OCI-LY3 (cell line): ENCODE results near the gene KLF11.

Source experiments
- H2AFZ ChIP-seq: fragments of 200-600, 300-600 bp; shearing (Covaris generic); 2 replicates; pipeline ENCODE4 v1.6.0; 2014; ENCODE audit warnings: antibody characterized with exemption, low read depth, low read length
- H3K27ac ChIP-seq: fragments of 200-600, 300-600 bp; sonication (generic); 2 replicates; pipeline ENCODE4 v1.5.1; 2014; ENCODE audit warnings: mild to moderate bottlenecking, low read length, moderate library complexity, mixed read lengths
- H3K27me3 ChIP-seq: fragments of 200-600, 300-600 bp; sonication (generic); 2 replicates; pipeline ENCODE4 v1.6.1; 2014; ENCODE audit warnings: low read depth, low read length, mixed read lengths
- H3K36me3 ChIP-seq: fragments of 200-600, 300-600 bp; sonication (generic); replicated peaks from 2 replicates; pipeline ENCODE3; 2014; ENCODE audit warnings: low read depth, low read length, mixed read lengths
- H3K4me1 ChIP-seq: fragments of 300-600, 200-600 bp; sonication (generic); 2 replicates; pipeline ENCODE4 v1.6.1; 2014; ENCODE audit warnings: low read length, mixed read lengths
- H3K4me2 ChIP-seq: fragments of 200-600, 300-600 bp; sonication (generic); 2 replicates; pipeline ENCODE4 v1.6.1; 2014; ENCODE audit warnings: low read length, mixed read lengths
- H3K4me3 ChIP-seq: fragments of 300-600, 200-600 bp; sonication (generic); 2 replicates; pipeline ENCODE4 v1.5.1; 2014; ENCODE audit warnings: antibody characterized with exemption, mild to moderate bottlenecking, low read length, moderate library complexity
- H3K79me2 ChIP-seq: fragments of 300-600, 200-600 bp; shearing (Covaris generic); 2 replicates; pipeline ENCODE4 v1.6.1; 2014; ENCODE audit warnings: mild to moderate bottlenecking, low read length, mixed read lengths
- H3K9ac ChIP-seq: fragments of 300-600, 200-600 bp; shearing (Covaris generic); 2 replicates; pipeline ENCODE4 v1.6.0; 2014; ENCODE audit warnings: mild to moderate bottlenecking, low read length, moderate library complexity
- H3K9me3 ChIP-seq: fragments of 200-600, 300-600 bp; shearing (Covaris generic); 2 replicates; pipeline ENCODE4 v1.6.1; 2014; ENCODE audit warnings: low read length, mixed read lengths; ENCODE audit not compliant: insufficient read depth
- H4K20me1 ChIP-seq: fragments of 200-600, 300-600 bp; sonication (generic); 2 replicates; pipeline ENCODE4 v1.6.1; 2016; ENCODE audit warnings: low read length, mixed read lengths; ENCODE audit not compliant: insufficient read depth
- CTCF ChIP-seq: fragments of 200-600, 300-600 bp; sonication (generic); IDR thresholded peaks from 2 replicates; pipeline ENCODE4 v1.5.1; 2014; ENCODE audit warnings: antibody characterized with exemption, low read length, low read depth
- EZH2phosphoT487 ChIP-seq: fragments of 200-600 bp; shearing (Covaris generic); IDR thresholded peaks from 2 replicates; pipeline ENCODE4 v1.6.1; 2018; ENCODE audit warnings: antibody characterized with exemption, mixed run types, low read depth

The KLF11 gene

DNA sequence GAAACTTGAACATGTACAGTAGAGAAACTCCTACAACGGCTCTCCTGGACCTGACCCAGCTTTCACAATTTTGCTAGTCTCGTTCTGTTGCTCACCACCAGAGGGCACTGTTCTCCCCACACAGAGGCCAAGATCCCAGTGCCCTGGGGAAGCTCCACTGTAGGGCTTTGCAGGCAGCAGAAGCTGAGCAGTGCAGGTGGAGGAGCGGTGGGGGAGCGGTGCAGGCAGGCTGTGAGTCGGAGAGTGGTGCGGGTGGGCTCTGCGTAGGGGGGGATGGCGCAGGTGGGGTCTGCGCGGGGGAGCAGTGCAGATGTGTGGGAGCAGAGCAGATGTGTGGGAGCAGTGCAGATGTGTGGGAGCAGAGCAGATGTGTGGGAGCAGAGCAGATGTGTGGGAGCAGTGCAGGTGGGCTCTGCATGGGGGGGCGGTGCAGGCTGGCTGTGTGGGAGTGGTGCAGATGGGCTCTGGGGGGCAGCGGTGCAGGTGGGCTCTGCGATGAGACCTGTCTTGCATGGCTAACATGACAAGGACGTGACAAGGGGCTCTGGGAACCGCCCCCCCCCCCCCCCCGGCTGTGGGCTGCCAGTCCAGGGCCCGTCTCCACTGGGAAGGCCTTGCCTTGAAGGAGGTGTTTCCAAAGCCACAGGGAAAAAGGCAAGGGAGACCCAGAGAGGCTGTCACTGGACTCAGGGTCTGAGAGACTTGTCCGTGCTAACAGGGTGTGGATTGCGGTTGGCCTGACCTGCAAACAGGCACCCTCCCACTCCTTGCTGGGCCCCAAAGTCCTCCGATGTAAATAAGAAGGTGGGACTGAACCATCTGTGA lies 29.5 kb downstream of the KLF11 start:
- Histone ChIP-seq H4K20me1 (0 out of 2 replicates have a peak, but pooled peaks cover 4% of the 10 kb centered on the region), H3K9me3 (no peaks in the 10 kb centered on the region), H3K27ac (no peak overlapping the region), H3K9ac (no peak overlapping the region), H3K4me3 (no peak overlapping the region), H3K4me1 (peaks cover 7% of the 10 kb centered on the region), H3K79me2 (no peaks in the 10 kb centered on the region), H2AFZ (no peak overlapping the region), H3K4me2 (peak overlapping the region; percentile 31), H3K27me3 (peaks cover 43% of the 10 kb centered on the region), H3K36me3 (no peaks in the 10 kb centered on the region)
- TF ChIP-seq CTCF (peak; percentile 88), EZH2phosphoT487 (no peak)

- no peaks in the 10 kb centered on the region for H3K9me3 ChIP-seq
- no peaks in the 10 kb centered on the region for H3K79me2 ChIP-seq
- H3K4me2 ChIP-seq: no peak overlapping the region
- no peak overlapping the region for H3K9ac ChIP-seq
- no peak for TF ChIP-seq EZH2phosphoT487
- no peak for TF ChIP-seq CTCF
- peaks cover 51% of the 10 kb centered on the region for H3K27me3 ChIP-seq
- no peak overlapping the region for H3K4me3 ChIP-seq
- H2AFZ ChIP-seq: no peak overlapping the region
- H3K4me1 ChIP-seq: peaks cover 7% of the 10 kb centered on the region
- 0 out of 2 replicates have a peak, but pooled peaks cover 4% of the 10 kb centered on the region for H4K20me1 ChIP-seq
- no peak overlapping the region for H3K27ac ChIP-seq
- H3K36me3 ChIP-seq: no peaks in the 10 kb centered on the region
Observed at GRCh38 chr2:10073706-10074105, 30.4 kb downstream of the KLF11 start.

DNA sequence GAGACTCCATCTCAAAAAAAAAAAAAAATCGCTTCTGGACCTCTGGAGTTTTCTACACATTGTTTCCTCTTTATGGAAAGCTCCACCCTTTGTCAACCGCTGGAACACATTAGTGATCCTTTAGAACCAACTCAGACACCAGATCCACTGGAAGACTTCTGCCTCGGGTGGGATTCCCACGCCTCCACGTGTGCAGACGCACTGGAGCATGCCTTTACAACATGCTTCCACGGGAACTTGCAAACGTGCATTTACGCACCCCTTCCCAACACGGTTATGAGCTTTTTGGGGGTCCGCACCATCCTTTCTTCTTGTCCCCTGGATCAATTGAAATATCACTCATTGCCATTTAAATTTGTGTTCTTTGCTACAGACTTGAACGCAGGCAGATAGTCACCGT lies 31.8 kb downstream of the KLF11 start:
- Histone ChIP-seq H3K9ac (no peak overlapping the region), H3K27ac (no peak overlapping the region), H3K9me3 (no peaks in the 10 kb centered on the region), H3K4me3 (no peak overlapping the region), H3K27me3 (peaks cover 61% of the 10 kb centered on the region), H3K4me2 (no peak overlapping the region), H4K20me1 (0 out of 2 replicates have a peak, but pooled peaks cover 4% of the 10 kb centered on the region), H3K79me2 (no peaks in the 10 kb centered on the region), H3K4me1 (peaks cover 7% of the 10 kb centered on the region), H3K36me3 (no peaks in the 10 kb centered on the region), H2AFZ (no peak overlapping the region)
- no peak for TF ChIP-seq CTCF
- no peak for TF ChIP-seq EZH2phosphoT487

- H3K9me3 ChIP-seq: no peaks in the 10 kb centered on the region
- H3K27ac ChIP-seq: no peak overlapping the region
- 0 out of 2 replicates have a peak, but pooled peaks cover 4% of the 10 kb centered on the region for H4K20me1 ChIP-seq
- H3K9ac ChIP-seq: no peak overlapping the region
- TF ChIP-seq CTCF (no peak), EZH2phosphoT487 (no peak)
- no peaks in the 10 kb centered on the region for H3K79me2 ChIP-seq
- no peak overlapping the region for H3K4me3 ChIP-seq
- H3K4me1 ChIP-seq: peaks cover 12% of the 10 kb centered on the region
- H3K36me3 ChIP-seq: no peaks in the 10 kb centered on the region
- H3K4me2 ChIP-seq: no peak overlapping the region
- peaks cover 66% of the 10 kb centered on the region for H3K27me3 ChIP-seq
- H2AFZ ChIP-seq: no peak overlapping the region
Observed at GRCh38 chr2:10075571-10076209, 32.3 kb downstream of the KLF11 start.
